Cardiac muscle cell (in vitro differentiated cells and primary cell): Measurements from ENCODE around the gene CCPG1. TPM values are rescaled to one million over a fixed set of nuclear protein-coding genes. Genes with fewer than 3 reads are reported as not detected.

ENCODE experiments used
- DNase-seq, 2 donors: peaks; one replicate each; pipeline versions ENCODE4 v3.0.0 to v3.0.0-alpha.2; 2010 to 2017; ENCODE audit warnings: low read depth in 1 of 2, low spot score in 1 of 2
- H3K27ac ChIP-seq: fragments of 200-600 bp; sonication (generic); 2 replicates; pipeline ENCODE4 v1.5.1; 2016
- H3K27me3 ChIP-seq: fragments of 200-600 bp; sonication (generic); 2 replicates; pipeline ENCODE4 v1.6.0; 2016; ENCODE audit warnings: control low read depth
- H3K36me3 ChIP-seq: fragments of 200-600 bp; sonication (generic); 2 replicates; pipeline ENCODE4 v1.5.1; 2016; ENCODE audit warnings: control low read depth
- H3K4me1 ChIP-seq: fragments of 200-600 bp; sonication (generic); 2 replicates; pipeline ENCODE4 v1.8.1; 2017; ENCODE audit warnings: low read depth, mild to moderate bottlenecking, mixed run types
- H3K4me3 ChIP-seq: fragments of 200-600 bp; sonication (generic); 2 replicates; pipeline ENCODE4 v1.5.1; 2016; ENCODE audit warnings: mild to moderate bottlenecking
- H3K9me3 ChIP-seq: fragments of 200-600 bp; sonication (generic); 2 replicates; pipeline ENCODE4 v1.5.1; 2017; ENCODE audit warnings: low read depth, mild to moderate bottlenecking, control low read depth
- polyA plus RNA-seq: library from polyadenylated mRNA; unstranded; fragments of >200 nt; fragmentation: Nextera tagmentation; extraction: Ambion mirVana; gene quantifications from 2 replicates; pipeline ENCODE4 v1.2.1, GENCODE V29; 2016
- total RNA-seq: library from RNA; depleted of rRNA; stranded (reverse); fragments of >200 nt; gene quantifications from 2 replicates; pipeline ENCODE4 v1.2.3, GENCODE V29; 2016
- TF ChIP-seq, protein P1 (sequence below): IDR thresholded peaks from 2 replicates; pipeline ENCODE4 v1.5.1; 2012; ENCODE audit warnings: low read depth, mild to moderate bottlenecking, low read length

CCPG1 gene
- total and polyA plus RNA-seq, 2 experiments from 2014 or later = 25.1 to 34.1 TPM

DNA sequence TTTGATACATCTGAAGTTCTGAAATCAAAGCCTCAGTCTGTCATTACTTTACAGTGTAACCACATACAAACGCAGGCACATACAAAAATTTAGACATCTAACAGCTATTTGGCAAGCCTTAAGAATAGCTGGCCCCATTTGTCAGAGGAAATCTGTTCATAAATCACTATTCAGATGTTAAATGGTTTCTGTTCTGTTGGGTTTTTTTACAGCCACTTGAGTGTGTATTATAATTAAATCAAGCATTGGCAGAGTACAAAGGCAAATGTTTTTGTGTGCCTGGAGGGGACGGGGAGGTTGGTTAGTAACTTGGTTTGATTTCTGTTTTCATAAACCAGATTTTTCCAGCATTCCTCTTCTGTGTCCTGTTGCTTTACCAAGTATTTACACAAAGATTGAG is 65.0 kb downstream of the CCPG1 start:
- TF ChIP-seq, protein P1, sequence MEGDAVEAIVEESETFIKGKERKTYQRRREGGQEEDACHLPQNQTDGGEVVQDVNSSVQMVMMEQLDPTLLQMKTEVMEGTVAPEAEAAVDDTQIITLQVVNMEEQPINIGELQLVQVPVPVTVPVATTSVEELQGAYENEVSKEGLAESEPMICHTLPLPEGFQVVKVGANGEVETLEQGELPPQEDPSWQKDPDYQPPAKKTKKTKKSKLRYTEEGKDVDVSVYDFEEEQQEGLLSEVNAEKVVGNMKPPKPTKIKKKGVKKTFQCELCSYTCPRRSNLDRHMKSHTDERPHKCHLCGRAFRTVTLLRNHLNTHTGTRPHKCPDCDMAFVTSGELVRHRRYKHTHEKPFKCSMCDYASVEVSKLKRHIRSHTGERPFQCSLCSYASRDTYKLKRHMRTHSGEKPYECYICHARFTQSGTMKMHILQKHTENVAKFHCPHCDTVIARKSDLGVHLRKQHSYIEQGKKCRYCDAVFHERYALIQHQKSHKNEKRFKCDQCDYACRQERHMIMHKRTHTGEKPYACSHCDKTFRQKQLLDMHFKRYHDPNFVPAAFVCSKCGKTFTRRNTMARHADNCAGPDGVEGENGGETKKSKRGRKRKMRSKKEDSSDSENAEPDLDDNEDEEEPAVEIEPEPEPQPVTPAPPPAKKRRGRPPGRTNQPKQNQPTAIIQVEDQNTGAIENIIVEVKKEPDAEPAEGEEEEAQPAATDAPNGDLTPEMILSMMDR = no peak
- no peaks in the 10 kb centered on the region for H3K9me3 ChIP-seq
- no peaks in the 10 kb centered on the region for H3K36me3 ChIP-seq
- no peak overlapping the region for H3K4me3 ChIP-seq
- H3K4me1 ChIP-seq = peaks cover 9% of the 10 kb centered on the region
- no peak for DNase-seq
- no peak overlapping the region for H3K27ac ChIP-seq
- no peaks in the 10 kb centered on the region for H3K27me3 ChIP-seq

DNA sequence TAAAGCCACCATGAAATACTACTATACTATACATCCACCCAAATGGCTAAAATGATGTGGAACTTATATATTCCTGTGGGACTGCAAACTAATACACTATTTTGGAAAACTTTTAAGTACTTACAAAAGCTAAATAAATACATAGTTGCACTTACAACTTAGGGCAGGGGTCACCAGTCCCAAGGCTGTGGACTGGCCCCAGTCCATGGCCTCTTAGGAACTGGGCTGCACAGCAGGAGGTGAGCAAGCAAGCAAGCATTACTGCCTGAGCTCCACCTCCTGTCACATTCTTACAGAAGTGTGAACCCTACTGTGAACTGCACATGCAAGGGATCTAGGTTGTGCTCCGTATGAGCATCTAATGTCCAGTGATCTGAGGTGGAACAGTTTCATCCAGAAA is 71.0 kb downstream of the CCPG1 start:
- TF ChIP-seq, protein P1 = no peak
- no peaks in the 10 kb centered on the region for H3K36me3 ChIP-seq
- H3K27me3 ChIP-seq = no peaks in the 10 kb centered on the region
- H3K4me3 ChIP-seq = no peak overlapping the region
- H3K27ac ChIP-seq = no peak overlapping the region
- H3K4me1 ChIP-seq = no peaks in the 10 kb centered on the region
- no peak for DNase-seq
- no peaks in the 10 kb centered on the region for H3K9me3 ChIP-seq

DNA sequence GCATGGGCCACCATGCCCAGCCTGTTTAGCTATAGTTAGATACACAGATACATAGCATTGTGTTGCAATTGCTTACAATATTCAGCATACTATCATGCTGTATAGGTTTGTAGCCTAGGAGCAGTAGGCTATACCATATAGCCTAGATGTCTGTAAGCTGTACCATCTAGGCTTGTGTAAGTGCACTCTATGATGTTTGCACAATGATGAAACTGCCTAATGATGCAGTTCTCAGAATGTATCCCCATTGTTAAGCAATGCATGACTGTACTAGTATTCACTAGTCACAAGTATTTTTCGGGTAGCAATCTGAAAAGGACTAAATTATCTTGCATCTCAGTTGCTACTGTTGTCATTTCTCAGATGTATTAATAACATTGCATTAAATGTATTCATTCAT is 73.2 kb downstream of the CCPG1 start:
- TF ChIP-seq, protein P1 = no peak
- Histone ChIP-seq H3K36me3 (no peaks in the 10 kb centered on the region), H3K27me3 (no peaks in the 10 kb centered on the region), H3K9me3 (no peaks in the 10 kb centered on the region), H3K4me3 (no peak overlapping the region), H3K27ac (no peak overlapping the region), H3K4me1 (no peaks in the 10 kb centered on the region)
- DNase-seq = peak in 1 of 2 donors; percentile 52

DNA sequence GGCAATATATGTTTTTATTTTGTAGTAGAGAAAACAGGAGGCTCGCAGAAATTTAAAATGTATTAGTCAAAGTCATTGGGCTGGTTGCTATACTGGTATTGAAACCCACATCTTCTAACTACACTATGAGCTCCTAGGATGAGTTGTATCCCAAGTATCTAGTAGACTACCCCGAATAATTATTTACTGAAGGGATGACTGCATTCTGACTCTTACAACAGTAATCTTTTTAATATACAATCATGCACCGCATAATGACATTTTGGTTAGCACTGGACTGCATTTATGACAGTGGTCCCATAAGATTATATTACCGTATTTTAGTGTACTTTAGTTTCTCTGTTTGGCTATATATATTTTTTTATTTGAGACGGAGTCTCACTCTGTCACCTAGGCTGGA is 73.8 kb downstream of the CCPG1 start:
- TF ChIP-seq, protein P1 = no peak
- Histone ChIP-seq H3K27me3 (no peaks in the 10 kb centered on the region), H3K36me3 (no peaks in the 10 kb centered on the region), H3K4me1 (no peaks in the 10 kb centered on the region), H3K4me3 (no peak overlapping the region), H3K9me3 (no peaks in the 10 kb centered on the region), H3K27ac (no peak overlapping the region)
- DNase-seq = no peak

DNA sequence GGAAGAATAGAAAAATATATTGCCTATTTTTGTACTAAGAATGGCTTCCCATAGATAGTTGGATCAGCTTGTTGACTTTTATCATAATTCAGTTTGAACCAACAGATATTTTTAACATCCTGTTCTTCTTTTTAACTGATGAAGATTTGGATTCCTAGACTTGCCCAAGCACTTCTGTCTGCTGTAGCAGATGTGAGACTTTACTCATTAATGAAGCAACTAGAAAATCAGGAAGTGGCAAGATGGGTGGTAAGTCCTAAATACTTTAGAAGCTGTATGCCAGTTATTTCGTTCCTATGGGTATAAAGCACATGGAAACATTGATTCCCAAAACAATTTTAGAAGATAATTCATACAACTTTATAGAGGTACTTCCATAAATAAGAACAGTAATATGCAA is 80.8 kb downstream of the CCPG1 start:
- Histone ChIP-seq H3K9me3 (no peaks in the 10 kb centered on the region), H3K4me1 (no peaks in the 10 kb centered on the region), H3K27me3 (no peaks in the 10 kb centered on the region), H3K36me3 (no peaks in the 10 kb centered on the region), H3K4me3 (no peak overlapping the region), H3K27ac (no peak overlapping the region)
- DNase-seq = no peak
- TF ChIP-seq, protein P1 = no peak

DNA sequence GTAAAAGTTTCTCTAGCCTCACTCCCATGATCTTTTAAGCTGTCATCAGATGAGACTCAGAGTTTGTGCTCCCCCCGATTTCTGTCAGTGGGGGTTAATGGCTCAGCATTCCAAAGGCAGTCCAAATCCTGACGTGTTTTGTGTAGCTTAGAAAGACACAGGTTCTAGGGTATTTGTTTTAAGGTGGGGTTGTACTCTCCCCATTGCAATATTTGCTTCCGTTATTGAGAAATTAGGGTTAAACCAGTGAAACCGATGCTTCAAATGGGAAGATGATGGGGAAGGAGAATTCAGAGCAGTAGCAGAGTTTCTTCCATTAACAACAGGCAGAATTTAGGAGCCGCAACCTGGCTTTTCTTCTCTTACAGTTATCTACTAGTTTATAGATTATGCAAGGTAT is 85.7 kb downstream of the CCPG1 start:
- no peaks in the 10 kb centered on the region for H3K9me3 ChIP-seq
- no peaks in the 10 kb centered on the region for H3K4me1 ChIP-seq
- TF ChIP-seq, protein P1 = no peak
- H3K4me3 ChIP-seq = no peak overlapping the region
- H3K27me3 ChIP-seq = no peaks in the 10 kb centered on the region
- H3K27ac ChIP-seq = no peak overlapping the region
- DNase-seq = no peak
- no peaks in the 10 kb centered on the region for H3K36me3 ChIP-seq
